ENCODE data around the gene AQP2.

AQP2 gene

DNA sequence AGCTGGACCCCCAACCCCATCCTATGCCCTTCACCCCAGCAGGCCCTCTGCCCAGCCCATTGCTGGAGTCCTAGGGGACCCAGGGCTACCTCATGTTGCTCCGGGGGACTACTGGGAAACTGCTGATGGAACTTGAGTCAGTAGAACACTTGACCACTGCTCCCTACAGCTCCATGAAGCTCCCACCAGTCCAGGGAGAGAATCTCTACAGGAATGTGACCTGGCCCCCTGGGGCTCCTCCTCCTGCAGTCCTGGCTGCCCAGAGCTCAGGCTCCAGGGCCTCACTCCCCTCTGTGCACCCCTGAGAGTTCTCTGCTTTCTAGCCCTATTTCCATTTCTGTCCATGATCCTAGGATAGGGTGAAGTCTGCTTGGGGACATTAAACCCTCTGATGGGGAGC lies 10.8 kb upstream of the AQP2 start:
- no peak overlapping the region for H3K4me3 ChIP-seq (ENCODE audit: low read depth, low read length)

DNA sequence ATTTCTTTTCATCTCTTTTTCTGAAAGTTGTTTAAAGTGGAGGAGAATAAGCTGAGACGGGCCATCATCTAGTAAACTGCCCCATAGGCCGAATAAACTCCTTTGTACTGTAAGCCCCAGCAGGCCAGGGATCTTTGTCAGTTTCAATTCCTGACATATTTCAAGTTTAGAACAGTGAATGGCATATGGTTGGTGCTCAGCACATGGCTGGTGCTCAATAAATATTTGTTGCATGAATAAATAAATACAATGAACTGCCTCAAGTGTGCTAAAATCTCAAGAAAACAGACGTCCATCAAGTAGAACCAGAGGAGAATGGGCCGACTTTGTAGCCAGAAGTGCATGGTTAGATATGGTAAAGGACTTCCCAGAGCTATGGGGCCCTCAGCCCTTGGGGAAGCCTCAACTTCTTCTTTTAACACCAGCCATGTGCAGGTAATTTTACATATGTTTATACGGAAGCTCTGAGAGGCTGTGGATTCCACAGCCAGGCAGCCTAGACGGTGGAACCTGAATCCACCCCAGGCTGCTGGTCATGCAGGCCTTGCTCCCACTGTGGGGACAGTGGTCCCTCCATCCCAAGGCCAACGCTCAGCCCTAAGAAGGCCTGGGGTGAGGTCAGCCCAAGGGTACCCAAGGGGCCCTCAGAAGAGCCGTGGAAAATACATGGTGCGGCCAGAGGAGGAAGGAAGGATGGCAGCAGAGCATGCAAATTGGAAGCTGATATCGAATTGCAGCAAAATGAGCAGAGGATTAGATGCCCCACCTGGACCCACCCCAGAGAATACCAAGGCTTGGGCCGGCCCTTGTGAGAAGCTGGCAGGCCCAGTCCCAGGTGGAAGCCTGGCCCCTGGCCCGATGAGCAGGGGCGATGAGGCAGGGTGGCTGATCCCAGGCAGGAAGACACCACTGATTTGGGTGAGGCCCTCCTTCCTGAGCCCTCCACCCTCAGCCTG lies 8.7 kb upstream of the AQP2 start:
- no peak overlapping the region for H3K4me3 ChIP-seq (ENCODE audit: low read depth, low read length)

- no peak overlapping the region for H3K4me3 ChIP-seq (ENCODE audit: low read depth, low read length)
Observed at GRCh38 chr12:49942512-49942893, 8.0 kb upstream of the AQP2 start.

GRCh38 chr12:49942921-49943624 lies 7.5 kb upstream of the AQP2 start:
- no peak overlapping the region for H3K4me3 ChIP-seq (ENCODE audit: low read depth, low read length)

- no peak overlapping the region for H3K4me3 ChIP-seq (ENCODE audit: low read depth, low read length)
Observed at GRCh38 chr12:49943625-49943960, 6.9 kb upstream of the AQP2 start.

- no peak overlapping the region for H3K4me3 ChIP-seq (ENCODE audit: low read depth, low read length)
Observed at GRCh38 chr12:49944046-49944445, 6.5 kb upstream of the AQP2 start.

GRCh38 chr12:49944718-49945117 lies 5.8 kb upstream of the AQP2 start:
- H3K4me3 ChIP-seq (ENCODE audit: low read depth, low read length): no peak overlapping the region

- H3K4me3 ChIP-seq (ENCODE audit: low read depth, low read length): no peak overlapping the region
Observed at GRCh38 chr12:49945394-49946080, 5.0 kb upstream of the AQP2 start.

- no peak overlapping the region for H3K4me3 ChIP-seq (ENCODE audit: low read depth, low read length)
Observed at GRCh38 chr12:49946086-49946485, 4.5 kb upstream of the AQP2 start.

- no peak overlapping the region for H3K4me3 ChIP-seq (ENCODE audit: low read depth, low read length)
Observed at GRCh38 chr12:49946497-49946896, 4.0 kb upstream of the AQP2 start.

GRCh38 chr12:49947593-49948226 lies 2.8 kb upstream of the AQP2 start:
- H3K4me3 ChIP-seq (ENCODE audit: low read depth, low read length): no peak overlapping the region

GRCh38 chr12:49948866-49949845 lies 1.4 kb upstream of the AQP2 start:
- no peak overlapping the region for H3K4me3 ChIP-seq (ENCODE audit: low read depth, low read length)

GRCh38 chr12:49949866-49950265 lies 671 bp upstream of the AQP2 start:
- H3K4me3 ChIP-seq (ENCODE audit: low read depth, low read length): no peak overlapping the region

- no peak overlapping the region for H3K4me3 ChIP-seq (ENCODE audit: low read depth, low read length)
Observed at GRCh38 chr12:49951411-49952240, 1.1 kb downstream of the AQP2 start.

GRCh38 chr12:49952391-49953055 lies 2.0 kb downstream of the AQP2 start:
- H3K4me3 ChIP-seq (ENCODE audit: low read depth, low read length): no peak overlapping the region

DNA sequence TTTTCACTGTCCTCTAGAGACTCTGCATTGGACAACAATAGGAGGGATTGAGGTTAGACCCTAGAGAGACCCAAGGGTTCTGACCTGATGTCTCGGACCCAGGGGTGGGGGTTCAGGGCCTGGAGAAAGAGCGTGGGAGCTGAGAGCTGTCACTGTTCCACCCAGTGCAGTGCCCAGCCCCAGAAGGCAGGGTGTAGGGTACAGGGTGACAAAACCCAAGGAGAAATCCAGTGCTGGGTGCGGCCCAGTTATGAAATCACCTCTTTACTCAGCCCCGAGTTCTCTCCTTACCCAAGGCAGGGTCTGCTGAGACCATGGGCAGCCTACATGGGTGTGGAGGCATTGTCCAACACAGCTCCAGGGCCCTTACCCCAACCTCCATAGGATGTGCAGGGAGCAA lies 2.6 kb downstream of the AQP2 start:
- H3K4me3 ChIP-seq (ENCODE audit: low read depth, low read length): no peak overlapping the region

DNA sequence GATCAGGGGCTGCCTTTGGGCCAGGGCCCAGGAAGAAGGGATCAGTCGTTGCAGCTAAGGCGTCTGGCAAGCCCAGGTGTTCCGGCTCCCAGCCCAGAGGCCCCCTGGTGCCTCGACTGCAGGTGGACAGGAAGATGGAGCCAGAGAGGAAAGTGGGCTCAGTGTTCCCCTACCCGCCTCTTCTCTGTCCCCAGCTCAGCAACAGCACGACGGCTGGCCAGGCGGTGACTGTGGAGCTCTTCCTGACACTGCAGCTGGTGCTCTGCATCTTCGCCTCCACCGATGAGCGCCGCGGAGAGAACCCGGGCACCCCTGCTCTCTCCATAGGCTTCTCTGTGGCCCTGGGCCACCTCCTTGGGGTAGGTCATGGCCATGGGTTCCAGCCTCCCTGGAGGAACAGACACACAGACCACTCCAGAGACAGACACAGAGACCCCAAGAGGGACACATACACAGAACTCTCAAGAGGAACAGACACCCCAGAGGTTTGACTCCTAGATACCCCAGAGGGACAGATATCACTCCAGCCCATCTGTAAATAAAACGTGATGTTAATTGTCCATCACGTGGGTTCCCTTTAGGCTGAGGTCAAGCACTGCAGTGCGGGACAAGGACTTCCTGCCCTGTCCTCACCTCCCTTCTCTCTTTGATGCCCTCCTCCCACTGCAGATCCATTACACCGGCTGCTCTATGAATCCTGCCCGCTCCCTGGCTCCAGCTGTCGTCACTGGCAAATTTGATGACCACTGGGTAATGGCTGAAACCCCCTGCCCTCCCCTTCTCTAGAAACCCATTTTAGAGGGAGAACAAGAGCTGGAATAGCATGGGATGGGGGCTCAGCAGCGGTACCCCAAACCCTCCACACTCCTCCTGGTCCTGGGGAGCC lies 3.7 kb downstream of the AQP2 start:
- no peak overlapping the region for H3K4me3 ChIP-seq (ENCODE audit: low read depth, low read length)

Data from iPS-11a (cell line).